GM21576 (cell line): Measurements from ENCODE around the gene NF1.

ENCODE experiments used
- ATAC-seq: cut with Tn5 transposase; IDR thresholded peaks from one replicate; pipeline ENCODE4 v1.9.1; 2021; ENCODE audit warnings: mild to moderate bottlenecking, moderate library complexity; ENCODE audit not compliant: unreplicated experiment

The NF1 gene

GRCh38 chr17:31394544-31394943, 299.8 kb downstream of the NF1 start:
- no peak for ATAC-seq

- no peak for ATAC-seq
Measured at GRCh38 chr17:31397256-31397939, 302.6 kb downstream of the NF1 start.

GRCh38 chr17:31398381-31399311, 303.9 kb downstream of the NF1 start:
- ATAC-seq = no peak

- no peak for ATAC-seq
Measured at GRCh38 chr17:31400481-31400950, 305.7 kb downstream of the NF1 start.

- ATAC-seq = no peak
Measured at GRCh38 chr17:31401456-31402254, 306.9 kb downstream of the NF1 start.

- no peak for ATAC-seq
Measured at GRCh38 chr17:31404028-31404949, 309.5 kb downstream of the NF1 start.

GRCh38 chr17:31405890-31406371, 311.2 kb downstream of the NF1 start:
- ATAC-seq = no peak

- ATAC-seq = no peak
Measured at GRCh38 chr17:31408586-31408985, 313.8 kb downstream of the NF1 start.

GRCh38 chr17:31411707-31412285, 317.0 kb downstream of the NF1 start:
- ATAC-seq = no peak

- no peak for ATAC-seq
Measured at GRCh38 chr17:31412511-31412910, 317.7 kb downstream of the NF1 start.

- ATAC-seq = no peak
Measured at GRCh38 chr17:31413081-31413799, 318.5 kb downstream of the NF1 start.

- no peak for ATAC-seq
Measured at GRCh38 chr17:31413874-31414549, 319.2 kb downstream of the NF1 start.

- no peak for ATAC-seq
Measured at GRCh38 chr17:31414550-31414918, 319.8 kb downstream of the NF1 start.

GRCh38 chr17:31415004-31415454, 320.3 kb downstream of the NF1 start:
- ATAC-seq = no peak

GRCh38 chr17:31415640-31416502, 321.1 kb downstream of the NF1 start:
- no peak for ATAC-seq

GRCh38 chr17:31416503-31416923, 321.7 kb downstream of the NF1 start:
- ATAC-seq = no peak

- ATAC-seq = no peak
Measured at GRCh38 chr17:31417051-31417792, 322.4 kb downstream of the NF1 start.
